IMR-90 (cell line): ENCODE data around the gene MALT1.

ENCODE experiments used
- CEBPB ChIP-seq: IDR thresholded peaks from 2 replicates; pipeline ENCODE4 v1.6.1; 2012; ENCODE audit warnings: low read depth, low read length, improper control_type of control experiment
- CTCF ChIP-seq: conservative IDR thresholded peaks from 2 replicates; pipeline ENCODE4 v1.5.1; 2012; ENCODE audit warnings: mild to moderate bottlenecking, low read depth, low read length, improper control_type of control experiment
- FOS ChIP-seq: fragments of 150-350 bp; IDR thresholded peaks from 2 replicates; pipeline ENCODE4 v1.6.1; 2016; ENCODE audit warnings: low read depth, low read length
- MAFK ChIP-seq: IDR thresholded peaks from 2 replicates; pipeline ENCODE4 v1.6.1; 2012; ENCODE audit warnings: low read depth, low read length, improper control_type of control experiment
- NFE2L2 ChIP-seq: fragments of 150-350 bp; IDR thresholded peaks from 2 replicates; pipeline ENCODE4 v1.6.1; 2016; ENCODE audit warnings: low read depth, mild to moderate bottlenecking, low read length
- POLR2A ChIP-seq: IDR thresholded peaks from 2 replicates; pipeline ENCODE4 v1.6.1; 2012; ENCODE audit warnings: mild to moderate bottlenecking, low read depth, low read length
- RAD21 ChIP-seq: IDR thresholded peaks from 2 replicates; pipeline ENCODE4 v1.6.1; 2012; ENCODE audit warnings: low read length, improper control_type of control experiment
- RCOR1 ChIP-seq: IDR thresholded peaks from 2 replicates; pipeline ENCODE4 v1.6.1; 2012; ENCODE audit warnings: mild to moderate bottlenecking, low read length, improper control_type of control experiment; ENCODE audit not compliant: insufficient replicate concordance
- RFX5 ChIP-seq: IDR thresholded peaks from 2 replicates; pipeline ENCODE4 v1.8.0; 2012; ENCODE audit warnings: low read depth, mild to moderate bottlenecking, low read length, moderate library complexity
- SMC3 ChIP-seq: fragments of 150-350 bp; IDR thresholded peaks from 2 replicates; pipeline ENCODE4 v1.6.1; 2016; ENCODE audit warnings: low read depth, mild to moderate bottlenecking, antibody characterized with exemption, low read length, moderate library complexity
- USF2 ChIP-seq: fragments of 150-350 bp; IDR thresholded peaks from 2 replicates; pipeline ENCODE4 v1.6.1; 2017; ENCODE audit warnings: mild to moderate bottlenecking, antibody characterized with exemption, low read length, low read depth

GRCh38 chr18:58637946-58638345 is 33.3 kb upstream of the MALT1 start:
- TF ChIP-seq CTCF: no peak
- no peak for TF ChIP-seq CEBPB
- no peak for TF ChIP-seq POLR2A
- no peak for TF ChIP-seq RFX5
- no peak for TF ChIP-seq RAD21
- no peak for TF ChIP-seq NFE2L2
- TF ChIP-seq USF2: no peak
- TF ChIP-seq RCOR1: no peak
- TF ChIP-seq SMC3: no peak
- TF ChIP-seq FOS: no peak
- no peak for TF ChIP-seq MAFK
